ENCODE results near the gene SNX12. TPM values are rescaled to one million over a fixed set of nuclear protein-coding genes. Genes with fewer than 3 reads are reported as not detected.

SNX12 gene
- total and polyA plus RNA-seq, 2 of the 4 experiments (the other 2 are of a cell fraction), result 59.9 to 63.0 TPM

DNA sequence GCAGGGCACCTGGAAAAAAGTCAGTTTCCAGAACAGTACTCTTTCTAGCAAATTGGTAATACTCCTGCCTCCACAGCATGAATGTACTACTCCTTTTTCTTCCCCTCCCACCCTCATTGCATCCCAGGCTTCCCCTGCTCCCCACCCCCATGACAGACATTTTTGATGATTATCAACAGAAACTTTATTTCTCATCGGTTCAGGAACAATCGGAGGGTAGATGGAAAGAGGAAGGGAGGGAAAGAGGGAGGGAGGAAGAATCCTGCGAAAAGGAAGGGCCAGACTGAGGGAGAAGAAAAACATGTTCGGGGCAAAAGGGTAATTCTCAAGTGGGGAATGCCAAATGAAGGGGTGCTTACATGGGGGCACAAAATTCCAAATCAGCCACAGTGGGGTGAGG, 39.1 kb upstream of the SNX12 start:
- POLR2A ChIA-PET (ENCODE audit: unreplicated experiment), result no interaction called here
- Histone ChIP-seq H3K9me3 (ENCODE audit: control insufficient read depth, insufficient read depth, low read length) (no peaks in the 10 kb centered on the region), H2AFZ (replicated peaks; ENCODE audit: low read length, poor library complexity) (no peak overlapping the region), H3K23ac (ENCODE audit: low read depth, low read length) (no peak overlapping the region), H3K18ac (ENCODE audit: low read depth, low read length) (no peak overlapping the region), H3K9me1 (ENCODE audit: insufficient read depth, low read length) (no peaks in the 10 kb centered on the region), H2BK5ac (ENCODE audit: low read depth, low read length, poor library complexity, severe bottlenecking) (no peak overlapping the region), H4K5ac (ENCODE audit: low read depth, low read length) (no peak overlapping the region), H3K56ac (ENCODE audit: extremely low read depth, insufficient read depth, low read length) (no peak overlapping the region), H2AK5ac (ENCODE audit: low read depth, low read length) (no peak overlapping the region), H3K79me1 (ENCODE audit: low read depth in 1 of 2, low read length in 2 of 2) (no peaks in the 10 kb centered on the region), H4K20me1 (ENCODE audit: insufficient read depth, low read length) (no peaks in the 10 kb centered on the region), H2BK120ac (ENCODE audit: low read depth, low read length) (no peak overlapping the region), H2AK9ac (replicated peaks; ENCODE audit: low read depth, low read length, poor library complexity) (no peak overlapping the region), H3K14ac (replicated peaks; ENCODE audit: low read depth, low read length) (no peak overlapping the region), H3K4ac (ENCODE audit: low read depth, low read length) (no peak overlapping the region), H3K27ac (ENCODE audit: insufficient read depth, low read length) (no peak overlapping the region), H2BK20ac (ENCODE audit: low read depth, low read length) (no peak overlapping the region), H4K8ac (ENCODE audit: low read depth in 2 of 2, low read length in 2 of 2) (no peak overlapping the region), H3K36me3 (ENCODE audit: control insufficient read depth, insufficient read depth, low read length) (no peaks in the 10 kb centered on the region), H3K4me1 (ENCODE audit: control insufficient read depth, insufficient read depth, low read length) (no peaks in the 10 kb centered on the region), H3K4me2 (ENCODE audit: low read depth, low read length) (no peak overlapping the region), H3K27me3 (ENCODE audit: control insufficient read depth, insufficient read depth, low read length) (peaks cover 19% of the 10 kb centered on the region), H3K9ac (ENCODE audit: low read depth, low read length) (no peak overlapping the region), H3K4me3 (ENCODE audit: insufficient read depth, low read depth, low read length) (no peak overlapping the region), H2BK15ac (ENCODE audit: low read depth, low read length) (no peak overlapping the region), H4K91ac (ENCODE audit: insufficient read depth, low read depth, low read length) (no peak overlapping the region)
- DNase-seq (no peak), ATAC-seq (ENCODE audit: low read depth) (no peak)
- intact Hi-C loops (cut with micrococcal nuclease), result no loop called here
- no TSS peak for BruUV-seq (replicated peaks)
- in situ Hi-C loops (cut with MboI; ENCODE audit: low sequenced_read_pairs), result no loop called here
- TF ChIP-seq CEBPB (IDR thresholded peaks at IDR 0.05; ENCODE audit: low read depth, low read length) (no peak), FOS (IDR thresholded peaks at IDR 0.05; ENCODE audit: low read depth, low read length) (no peak), SMC3 (IDR thresholded peaks at IDR 0.05; ENCODE audit: low read depth, low read length) (no peak), RAD21 (IDR thresholded peaks at IDR 0.05; ENCODE audit: low read length) (no peak)
- dilution Hi-C loops (cut with HindIII; ENCODE audit: low sequenced_read_pairs, unreplicated experiment), result no loop called here
- CTCF ChIA-PET, result no interaction called here
- WGBS, 2 experiments (ENCODE audit: extremely low coverage in 2 of 2, insufficient read length in 1 of 2), result 67% methylated on average over 1 of the region's 4 CpGs; no CpG with 5 or more reads in 1 of the 2 experiments
